Smooth muscle cell (in vitro differentiated cells): ENCODE measurements around the gene LAMA2. TPM values are rescaled to one million over a fixed set of nuclear protein-coding genes. Genes with fewer than 3 reads are reported as not detected.
"Not testable (repeated sequence)": the region's sequence is repeated elsewhere in the genome, so short reads cannot be mapped to it uniquely, and the experiment has no call there.

Experiments used
- DNase-seq: peaks from one replicate; lab custom pipeline; 2025; ENCODE audit not compliant: unreplicated experiment; lab: John Stamatoyannopoulos, UW
- H2AFZ ChIP-seq: fragments of 200-600 bp; sonication (generic); 2 replicates; pipeline ENCODE4 v1.6.0; 2016; ENCODE audit warnings: antibody characterized with exemption, low read depth, mild to moderate bottlenecking
- H3F3A ChIP-seq: fragments of 200-600 bp; sonication (generic); 2 replicates; pipeline ENCODE4 v1.6.0; 2017; ENCODE audit warnings: antibody characterized with exemption, low read depth
- H3K27ac ChIP-seq: fragments of 200-600 bp; sonication (generic); 2 replicates; pipeline ENCODE4 v1.5.1; 2016; ENCODE audit warnings: low read depth, mild to moderate bottlenecking
- H3K27me3 ChIP-seq: fragments of 200-600 bp; sonication (generic); 2 replicates; pipeline ENCODE4 v1.6.1; 2016; ENCODE audit warnings: low read depth, mild to moderate bottlenecking
- H3K36me3 ChIP-seq: fragments of 200-600 bp; sonication (generic); 2 replicates; pipeline ENCODE4 v1.5.1; 2016; ENCODE audit warnings: low read depth
- H3K4me1 ChIP-seq: fragments of 200-600 bp; sonication (generic); 2 replicates; pipeline ENCODE4 v1.5.1; 2016; ENCODE audit warnings: low read depth
- H3K4me2 ChIP-seq: fragments of 200-600 bp; sonication (generic); 2 replicates; pipeline ENCODE4 v1.6.0; 2016; ENCODE audit warnings: mild to moderate bottlenecking
- H3K4me3 ChIP-seq: fragments of 200-600 bp; sonication (generic); 2 replicates; pipeline ENCODE4 v1.5.1; 2016; ENCODE audit warnings: mild to moderate bottlenecking
- H3K79me2 ChIP-seq: fragments of 200-600 bp; sonication (generic); 2 replicates; pipeline ENCODE4 v1.6.0; 2016; ENCODE audit warnings: low read depth, mild to moderate bottlenecking
- H3K9ac ChIP-seq: fragments of 200-600 bp; sonication (generic); 2 replicates; pipeline ENCODE4 v1.6.0; 2016; ENCODE audit warnings: low read depth
- H3K9me3 ChIP-seq: fragments of 200-600 bp; sonication (generic); replicated peaks from 2 replicates; pipeline ENCODE4 v1.5.1; 2016; ENCODE audit warnings: low read depth
- H4K20me1 ChIP-seq: fragments of 200-600 bp; sonication (generic); 2 replicates; pipeline ENCODE4 v1.6.0; 2016; ENCODE audit warnings: low read depth
- WGBS: methylation state at CpG from one replicate; pipeline ENCODE4 v1.1.7; 2016; ENCODE audit warnings: low lambda C conversion rate; 5-methylcytosine and 5-hydroxymethylcytosine counted together
- polyA plus RNA-seq: library from polyadenylated mRNA; unstranded; fragments of >200 nt; fragmentation: Nextera tagmentation; extraction: Ambion mirVana; gene quantifications from 2 replicates; pipeline ENCODE4 v1.2.1, GENCODE V29; 2016
- total RNA-seq: library from RNA; depleted of rRNA; stranded (reverse); fragments of >200 nt; gene quantifications from 2 replicates; pipeline ENCODE4 v1.2.3, GENCODE V29; 2014
- TF ChIP-seq, protein P1 (sequence below): fragments of 200-600 bp; sonication (generic); IDR thresholded peaks from 2 replicates; pipeline ENCODE4 v1.5.1; 2017; ENCODE audit warnings: borderline replicate concordance, mild to moderate bottlenecking, antibody characterized with exemption; ENCODE audit not compliant: insufficient read depth, poor library complexity, severe bottlenecking

Gene LAMA2
- total and polyA plus RNA-seq, 2 experiments from 2014 or later, result 21.7 to 92.9 TPM

- H3K36me3 ChIP-seq, result no peaks in the 10 kb centered on the region
- H4K20me1 ChIP-seq, result no peaks in the 10 kb centered on the region
- DNase-seq, result no peak
- peaks cover 4% of the 10 kb centered on the region for H3K79me2 ChIP-seq
- no peaks in the 10 kb centered on the region for H3K9me3 ChIP-seq
- WGBS, result 100% methylated on average over 2 of the region's 2 CpGs
- no peaks in the 10 kb centered on the region for H3F3A ChIP-seq
- H3K4me3 ChIP-seq, result no peak overlapping the region
- no peak overlapping the region for H3K4me2 ChIP-seq
- no peak overlapping the region for H2AFZ ChIP-seq
- H3K27ac ChIP-seq, result no peak overlapping the region
- H3K4me1 ChIP-seq, result no peaks in the 10 kb centered on the region
- TF ChIP-seq, protein P1, sequence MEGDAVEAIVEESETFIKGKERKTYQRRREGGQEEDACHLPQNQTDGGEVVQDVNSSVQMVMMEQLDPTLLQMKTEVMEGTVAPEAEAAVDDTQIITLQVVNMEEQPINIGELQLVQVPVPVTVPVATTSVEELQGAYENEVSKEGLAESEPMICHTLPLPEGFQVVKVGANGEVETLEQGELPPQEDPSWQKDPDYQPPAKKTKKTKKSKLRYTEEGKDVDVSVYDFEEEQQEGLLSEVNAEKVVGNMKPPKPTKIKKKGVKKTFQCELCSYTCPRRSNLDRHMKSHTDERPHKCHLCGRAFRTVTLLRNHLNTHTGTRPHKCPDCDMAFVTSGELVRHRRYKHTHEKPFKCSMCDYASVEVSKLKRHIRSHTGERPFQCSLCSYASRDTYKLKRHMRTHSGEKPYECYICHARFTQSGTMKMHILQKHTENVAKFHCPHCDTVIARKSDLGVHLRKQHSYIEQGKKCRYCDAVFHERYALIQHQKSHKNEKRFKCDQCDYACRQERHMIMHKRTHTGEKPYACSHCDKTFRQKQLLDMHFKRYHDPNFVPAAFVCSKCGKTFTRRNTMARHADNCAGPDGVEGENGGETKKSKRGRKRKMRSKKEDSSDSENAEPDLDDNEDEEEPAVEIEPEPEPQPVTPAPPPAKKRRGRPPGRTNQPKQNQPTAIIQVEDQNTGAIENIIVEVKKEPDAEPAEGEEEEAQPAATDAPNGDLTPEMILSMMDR, result no peak
- H3K27me3 ChIP-seq, result no peaks in the 10 kb centered on the region
- H3K9ac ChIP-seq, result no peak overlapping the region
Measured at GRCh38 chr6:129046526-129046925, 163.6 kb downstream of the LAMA2 start.

- DNase-seq, result no peak
- H2AFZ ChIP-seq, result no peak overlapping the region
- no peaks in the 10 kb centered on the region for H3K36me3 ChIP-seq
- H3K27me3 ChIP-seq, result no peaks in the 10 kb centered on the region
- peaks cover 4% of the 10 kb centered on the region for H3K79me2 ChIP-seq
- H3K9me3 ChIP-seq, result no peaks in the 10 kb centered on the region
- H3K4me1 ChIP-seq, result no peaks in the 10 kb centered on the region
- no peaks in the 10 kb centered on the region for H3F3A ChIP-seq
- no peak overlapping the region for H3K4me2 ChIP-seq
- no peak overlapping the region for H3K4me3 ChIP-seq
- no peak overlapping the region for H3K9ac ChIP-seq
- no peak overlapping the region for H3K27ac ChIP-seq
- H4K20me1 ChIP-seq, result no peaks in the 10 kb centered on the region
- TF ChIP-seq, protein P1, result no peak
- WGBS, result 96% methylated on average over 3 of the region's 3 CpGs
Measured at GRCh38 chr6:129047834-129048233, 164.9 kb downstream of the LAMA2 start.

- H3K4me1 ChIP-seq, result no peaks in the 10 kb centered on the region
- H3K9ac ChIP-seq, result no peak overlapping the region
- no peaks in the 10 kb centered on the region for H3K79me2 ChIP-seq
- 84% methylated on average over 4 of the region's 4 CpGs for WGBS
- TF ChIP-seq, protein P1, result no peak
- no peak overlapping the region for H3K4me3 ChIP-seq
- H3K27me3 ChIP-seq, result no peaks in the 10 kb centered on the region
- H3K4me2 ChIP-seq, result no peak overlapping the region
- no peaks in the 10 kb centered on the region for H3K36me3 ChIP-seq
- no peak for DNase-seq
- no peaks in the 10 kb centered on the region for H4K20me1 ChIP-seq
- no peaks in the 10 kb centered on the region for H3F3A ChIP-seq
- no peak overlapping the region for H2AFZ ChIP-seq
- H3K27ac ChIP-seq, result no peak overlapping the region
- no peaks in the 10 kb centered on the region for H3K9me3 ChIP-seq
Measured at GRCh38 chr6:129050086-129050485, 167.1 kb downstream of the LAMA2 start.

DNA sequence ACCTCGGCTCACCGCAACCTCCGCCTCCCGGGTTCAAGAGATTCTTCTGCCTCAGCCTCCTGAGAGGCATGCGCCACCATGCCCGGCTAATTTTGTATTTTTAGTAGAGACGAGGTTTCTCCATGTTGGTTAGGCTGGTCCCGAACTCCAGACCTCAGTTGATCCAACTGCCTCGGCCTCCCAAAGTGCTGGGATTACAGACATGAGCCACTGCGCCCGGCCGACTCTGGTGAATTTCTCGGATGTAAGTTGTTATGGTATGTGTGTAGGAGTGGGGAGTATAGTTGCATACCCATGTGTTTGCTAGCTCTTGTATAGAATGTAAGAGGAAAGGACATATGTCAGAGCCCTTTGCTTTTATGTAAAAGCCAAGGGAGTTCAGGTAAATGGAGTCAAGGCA is 170.2 kb downstream of the LAMA2 start:
- not testable (repeated sequence) for H3K36me3 ChIP-seq, H3K9me3 ChIP-seq, H3K9ac ChIP-seq, H3F3A ChIP-seq, H3K4me2 ChIP-seq, H4K20me1 ChIP-seq, H3K4me3 ChIP-seq, H3K27me3 ChIP-seq, H3K27ac ChIP-seq, DNase-seq, H3K79me2 ChIP-seq, H2AFZ ChIP-seq, H3K4me1 ChIP-seq
- 95% methylated on average over 13 of the region's 13 CpGs for WGBS
